Measurements from ENCODE around the gene CCDC28B.

Gene CCDC28B

GRCh38 chr1:32195531-32195930, 4.9 kb upstream of the CCDC28B start:
- no peak for DNase-seq

DNA sequence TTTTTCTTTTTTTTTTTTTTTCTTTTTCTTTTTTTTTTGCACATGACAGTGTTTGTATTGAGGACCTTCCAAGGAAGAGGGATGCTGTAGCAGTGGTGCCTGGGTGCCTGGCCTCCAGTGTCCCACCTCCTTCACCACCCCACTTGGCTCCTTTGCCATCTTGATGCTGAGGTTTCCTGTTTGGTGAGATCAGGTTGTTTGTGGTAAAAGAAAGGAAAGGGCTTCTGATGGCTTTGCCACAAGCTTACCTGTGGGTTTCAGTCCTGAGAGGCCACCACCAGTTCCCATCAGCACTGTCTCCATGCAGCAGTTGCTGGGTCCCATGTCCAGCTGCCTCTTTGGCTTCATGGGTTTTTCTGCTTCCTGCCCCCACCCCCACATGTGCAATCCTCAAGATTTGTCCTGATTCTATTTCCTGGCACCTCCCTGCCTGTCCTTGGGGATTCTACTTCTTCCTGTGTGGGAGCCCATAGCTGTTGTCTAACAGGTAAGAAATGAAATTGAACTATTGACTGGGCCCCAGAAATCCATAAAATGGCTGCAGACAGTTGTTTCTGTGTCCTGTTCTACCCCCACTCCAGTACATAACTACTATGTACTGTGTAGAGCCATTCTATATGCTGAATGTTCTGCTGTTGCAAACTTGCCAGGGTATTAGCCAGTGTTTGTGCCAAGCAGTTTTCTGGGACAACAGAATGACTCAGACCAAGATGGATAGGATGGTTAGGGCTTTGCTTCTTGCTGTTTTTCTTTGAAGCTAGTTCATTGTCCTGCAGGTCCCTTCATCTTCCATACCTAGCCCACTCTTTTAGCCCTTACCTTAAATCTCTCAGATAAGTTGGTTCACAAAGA, 4.2 kb upstream of the CCDC28B start:
- DNase-seq, result no peak

- DNase-seq, result no peak
These were observed 3.3 kb upstream of the CCDC28B start for GRCh38 chr1:32197074-32197473.

GRCh38 chr1:32197837-32198236, 2.6 kb upstream of the CCDC28B start:
- DNase-seq, result no peak

GRCh38 chr1:32198237-32199042, 2.0 kb upstream of the CCDC28B start:
- no peak for DNase-seq

DNA sequence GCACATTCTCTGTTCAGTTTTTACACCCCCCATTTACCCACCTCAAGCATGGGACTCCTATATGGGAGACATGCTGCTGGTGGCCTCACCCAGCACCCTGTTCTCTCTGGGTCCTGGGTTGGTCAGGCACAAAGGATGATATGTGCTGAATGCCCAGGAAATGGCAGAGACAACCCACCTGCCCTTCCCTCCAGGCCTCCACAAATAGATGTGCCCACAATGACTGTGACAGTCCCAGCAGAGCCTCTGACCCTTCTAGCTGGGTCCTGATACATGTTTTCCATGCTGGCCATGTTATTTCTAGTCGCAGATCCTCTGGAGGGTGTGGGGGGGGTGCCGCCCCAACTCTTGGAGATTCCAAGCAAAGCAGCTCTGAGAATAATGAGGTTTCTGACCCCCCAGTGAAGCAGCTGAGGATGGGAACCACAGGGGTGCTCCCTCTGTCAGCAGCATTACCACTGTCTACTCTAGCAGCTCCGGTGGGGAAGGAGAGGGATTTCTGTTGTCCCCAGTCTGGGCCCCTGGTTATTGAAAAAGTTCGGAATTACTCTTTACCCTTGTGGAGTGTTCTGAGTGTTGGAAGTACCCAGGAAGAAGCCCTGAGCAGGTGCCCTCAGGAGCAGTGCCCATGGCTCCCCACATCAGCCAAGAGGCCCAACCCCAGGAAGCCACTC, 1.2 kb upstream of the CCDC28B start:
- DNase-seq, result no peak

DNA sequence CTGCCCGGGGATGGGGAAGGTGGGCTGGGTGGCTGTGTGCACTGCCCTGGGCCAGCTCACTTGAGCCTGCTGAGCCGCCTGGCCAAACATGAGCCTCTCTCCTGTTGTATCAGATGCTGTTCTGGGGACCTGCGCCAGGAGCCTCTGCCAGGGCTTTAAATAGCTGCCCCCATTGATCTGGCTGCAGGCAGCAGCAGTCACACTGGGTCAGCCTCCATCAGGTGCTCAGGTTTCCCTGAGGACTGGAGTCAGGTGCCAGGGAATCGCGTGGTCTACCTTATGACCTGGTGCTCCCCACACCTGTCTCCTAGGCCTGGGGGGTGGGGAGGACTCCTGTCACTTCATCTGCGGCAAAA, 700 bp upstream of the CCDC28B start:
- DNase-seq, result no peak

DNA sequence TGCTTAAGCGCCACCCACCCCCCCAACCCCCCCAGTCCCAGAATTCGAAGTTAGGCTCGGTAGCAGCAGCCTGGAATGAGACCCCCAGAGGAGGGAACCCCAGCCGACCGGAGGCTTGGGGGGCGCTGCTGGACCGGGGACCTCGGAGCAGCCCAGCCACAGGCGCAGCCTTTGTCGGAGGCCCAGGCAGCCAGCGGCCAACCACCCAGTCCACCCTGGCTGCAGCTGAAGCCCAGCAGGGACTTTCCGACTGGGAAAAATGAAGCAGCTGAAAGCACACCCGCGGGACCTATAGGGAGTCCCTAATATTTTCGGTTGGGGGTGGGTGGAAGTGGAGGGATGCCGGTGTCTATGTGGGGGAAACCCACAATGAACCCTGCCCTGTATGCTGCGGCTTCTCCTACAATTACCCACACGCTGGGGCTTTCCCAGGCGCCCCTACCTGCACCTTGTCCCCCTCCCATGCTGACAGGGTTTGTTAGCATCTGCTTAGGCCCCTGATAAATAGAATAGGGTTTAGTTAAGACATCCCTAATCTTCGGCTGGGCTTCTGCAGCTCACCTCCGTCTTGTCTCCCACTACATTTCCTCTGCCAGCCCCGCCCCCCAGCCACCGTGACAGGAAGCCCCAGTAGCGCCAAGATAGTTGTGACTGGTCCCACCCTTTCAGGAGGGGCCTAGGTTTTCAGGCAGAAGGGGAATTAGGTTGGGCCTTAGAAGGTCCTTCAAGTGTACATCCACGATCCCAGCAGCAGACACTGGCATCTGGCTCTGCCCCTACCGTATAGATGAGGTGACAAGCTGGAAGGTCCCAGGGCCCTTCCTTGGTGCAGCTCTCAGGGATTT, 838 bp downstream of the CCDC28B start:
- DNase-seq, result peak; percentile 84

GRCh38 chr1:32204943-32205361, 4.6 kb downstream of the CCDC28B start:
- no peak for DNase-seq

GRCh38 chr1:32205401-32206370, 5.3 kb downstream of the CCDC28B start, which contains the start of gene IQCC:
Gene IQCC, plus strand, starts transcription at chr1:32205671. Its CDS starts 11 bp downstream, at chr1:32205682.
- DNase-seq, result peak; percentile 91

GRCh38 chr1:32208469-32208868, 8.1 kb downstream of the CCDC28B start:
- DNase-seq, result no peak

GRCh38 chr1:32208891-32209328, 8.5 kb downstream of the CCDC28B start, which contains the start of gene DCDC2B:
Gene DCDC2B, plus strand, starts transcription at chr1:32209089. Its CDS starts 5 bp downstream, at chr1:32209094.
- no peak for DNase-seq

DNA sequence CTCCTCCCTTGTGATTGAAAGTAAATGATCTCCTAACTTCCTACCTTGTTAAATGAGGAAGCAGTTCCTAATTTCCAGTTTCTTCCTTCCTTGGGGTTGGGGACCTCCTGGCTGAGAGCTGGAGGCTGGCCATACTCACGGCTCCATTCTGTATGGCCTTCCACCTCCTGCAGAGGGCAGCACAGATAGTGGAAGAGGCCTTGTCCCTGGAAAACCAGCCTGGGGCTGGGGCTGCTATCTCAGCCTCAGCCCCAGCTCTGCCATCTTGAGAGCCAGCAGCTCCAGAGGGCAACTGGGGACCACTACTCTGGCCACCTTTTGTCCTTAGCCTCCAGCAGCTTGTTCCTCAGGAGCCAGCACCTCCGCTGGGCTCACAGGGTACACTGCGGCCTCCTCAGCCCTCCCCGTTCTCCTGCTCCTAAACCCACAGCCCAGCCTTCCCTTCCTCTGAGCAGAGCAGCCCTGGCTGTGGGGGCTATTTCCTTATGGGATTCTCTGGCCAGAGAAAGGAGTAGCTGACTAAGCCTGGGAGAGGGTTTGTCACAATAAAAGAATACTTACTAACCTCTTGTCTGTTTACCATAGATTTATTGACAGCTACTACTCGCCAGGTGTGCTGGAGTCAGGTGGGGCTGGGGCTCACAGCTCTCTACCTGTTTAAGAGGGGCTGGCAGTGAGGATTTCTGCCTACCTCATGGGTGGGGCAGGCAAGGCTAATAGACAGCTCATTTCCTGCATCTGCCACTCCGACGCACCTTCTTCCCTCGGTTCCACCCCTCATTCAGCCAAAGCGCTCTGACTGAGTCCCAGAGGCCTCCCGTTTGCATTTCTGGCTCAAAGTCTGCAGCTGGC, 15.5 kb downstream of the CCDC28B start:
- peak; percentile 71 for DNase-seq

DNA sequence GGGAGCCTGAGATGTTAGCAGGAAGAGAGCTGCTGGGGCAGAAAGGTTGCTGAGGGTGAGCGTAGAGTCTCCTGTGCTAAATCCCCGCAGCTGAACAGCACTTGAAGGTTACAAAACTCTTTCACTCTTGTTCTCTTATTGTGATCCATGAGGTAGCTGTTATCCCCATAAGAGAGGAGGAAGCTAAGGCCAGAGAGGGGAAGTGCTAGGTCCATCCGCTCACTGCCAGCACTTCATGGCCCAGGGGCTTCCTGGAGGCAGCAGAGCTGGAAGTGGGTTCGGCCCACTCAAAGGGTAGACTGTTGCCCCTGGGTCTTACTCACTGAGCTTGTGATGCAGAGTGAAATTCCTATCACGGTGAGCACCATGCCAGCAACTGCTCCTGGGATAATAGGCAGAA, 16.2 kb downstream of the CCDC28B start:
- DNase-seq, result no peak

- no peak for DNase-seq
These were observed 18.6 kb downstream of the CCDC28B start for GRCh38 chr1:32219022-32219421.

- DNase-seq, result no peak
These were observed 20.6 kb downstream of the CCDC28B start for GRCh38 chr1:32220746-32221580.

DNA sequence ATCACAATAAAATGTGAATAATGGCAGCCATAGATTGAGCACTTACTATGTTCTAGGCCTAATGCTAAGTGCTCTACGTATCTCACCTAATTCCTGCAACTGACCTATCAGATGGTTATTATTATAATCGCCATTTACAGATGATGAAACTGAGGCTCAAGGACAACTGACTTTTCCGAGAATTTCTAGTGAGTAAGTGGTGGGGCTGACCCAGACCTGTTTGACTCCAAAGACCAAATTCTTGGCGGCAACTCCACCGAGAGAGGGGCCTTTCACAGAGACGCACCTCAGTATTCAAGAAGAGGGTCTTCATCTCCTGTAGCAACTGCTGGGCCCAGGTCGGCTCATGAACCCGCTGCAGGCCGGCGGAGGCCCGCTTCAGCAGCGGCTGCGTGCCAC, 21.2 kb downstream of the CCDC28B start:
- no peak for DNase-seq

DNA sequence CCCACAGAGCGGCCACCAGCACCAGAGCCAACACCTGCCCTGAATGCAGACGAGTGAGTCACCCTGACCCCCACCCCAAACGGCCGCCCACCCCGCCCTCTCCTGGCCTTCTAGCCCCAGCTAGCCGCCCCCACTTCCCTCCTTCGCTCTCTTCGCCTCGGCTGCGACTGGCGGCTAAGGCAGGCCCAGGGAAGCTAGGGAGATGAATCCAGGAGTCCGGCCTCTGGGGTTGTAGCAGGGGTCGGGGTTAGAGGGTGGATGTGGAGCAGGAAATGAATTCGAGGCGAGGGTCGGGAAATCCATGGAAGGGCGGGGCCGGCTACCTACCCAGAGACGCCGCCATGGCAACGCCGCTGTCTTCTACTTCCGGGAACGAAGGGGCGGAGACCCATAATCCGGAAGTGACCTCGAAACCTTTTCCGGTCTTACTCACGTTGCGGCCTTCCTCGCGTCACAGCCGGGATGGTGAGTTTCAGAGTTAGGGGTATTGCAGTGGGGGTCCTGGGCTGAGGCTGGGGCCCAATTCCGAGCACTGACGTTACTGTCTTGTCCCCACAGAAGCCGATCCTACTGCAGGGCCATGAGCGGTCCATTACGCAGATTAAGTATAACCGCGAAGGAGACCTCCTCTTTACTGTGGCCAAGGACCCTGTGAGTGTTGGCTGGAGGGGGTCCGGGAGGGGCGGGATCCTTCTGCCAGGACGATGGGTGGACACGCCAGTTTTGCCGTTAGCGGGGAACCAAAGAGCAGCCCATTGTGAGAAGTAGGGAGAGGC, 21.8 kb downstream of the CCDC28B start, which contains the start of the genes EIF3I and TMEM234:
Gene EIF3I, plus strand, starts transcription at position 428 of the 776 bp plus-strand sequence. Its CDS starts 35 bp downstream, at position 463.
Gene TMEM234, minus strand, starts transcription at position 374 of the 776 bp plus-strand sequence. Its CDS starts 31 bp downstream, at position 343.
- peak; percentile 93 for DNase-seq
